Measurements from ENCODE around the gene RGS7BP.

DNA sequence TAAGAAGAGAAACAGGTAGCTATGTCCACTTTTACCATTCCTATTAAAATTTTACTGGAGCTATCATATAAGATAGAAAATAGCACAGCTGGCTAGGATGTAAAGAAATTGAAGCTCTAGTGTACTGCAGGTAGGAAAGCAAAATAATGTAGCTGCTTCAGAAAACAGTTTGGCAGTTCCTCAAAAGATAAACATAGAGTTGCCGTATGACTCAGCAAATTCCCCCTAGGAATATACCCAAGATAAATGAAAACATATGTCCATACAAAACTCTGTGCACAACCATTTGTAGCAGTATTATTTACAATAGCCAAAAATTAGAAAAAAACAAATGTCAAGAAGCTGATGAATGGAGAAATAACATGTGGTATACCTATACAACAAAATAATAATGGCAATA is 119.9 kb downstream of the RGS7BP start:
- TF ChIP-seq, protein P1, sequence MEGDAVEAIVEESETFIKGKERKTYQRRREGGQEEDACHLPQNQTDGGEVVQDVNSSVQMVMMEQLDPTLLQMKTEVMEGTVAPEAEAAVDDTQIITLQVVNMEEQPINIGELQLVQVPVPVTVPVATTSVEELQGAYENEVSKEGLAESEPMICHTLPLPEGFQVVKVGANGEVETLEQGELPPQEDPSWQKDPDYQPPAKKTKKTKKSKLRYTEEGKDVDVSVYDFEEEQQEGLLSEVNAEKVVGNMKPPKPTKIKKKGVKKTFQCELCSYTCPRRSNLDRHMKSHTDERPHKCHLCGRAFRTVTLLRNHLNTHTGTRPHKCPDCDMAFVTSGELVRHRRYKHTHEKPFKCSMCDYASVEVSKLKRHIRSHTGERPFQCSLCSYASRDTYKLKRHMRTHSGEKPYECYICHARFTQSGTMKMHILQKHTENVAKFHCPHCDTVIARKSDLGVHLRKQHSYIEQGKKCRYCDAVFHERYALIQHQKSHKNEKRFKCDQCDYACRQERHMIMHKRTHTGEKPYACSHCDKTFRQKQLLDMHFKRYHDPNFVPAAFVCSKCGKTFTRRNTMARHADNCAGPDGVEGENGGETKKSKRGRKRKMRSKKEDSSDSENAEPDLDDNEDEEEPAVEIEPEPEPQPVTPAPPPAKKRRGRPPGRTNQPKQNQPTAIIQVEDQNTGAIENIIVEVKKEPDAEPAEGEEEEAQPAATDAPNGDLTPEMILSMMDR (conservative IDR thresholded peaks at IDR 0.05 in 1 of 2, IDR thresholded peaks at IDR 0.05 in 1 of 2; ENCODE audit: low read depth in 1 of 2, low read length in 2 of 2) = no peak
- TF ChIP-seq EZH2 (IDR thresholded peaks at IDR 0.05; ENCODE audit: low read length, missing control alignments) = no peak

Data from fibroblast of lung (primary cell).